HEK293T (cell line): ENCODE measurements around the gene LRBA.

Source experiments
- CTCF ChIA-PET: fragments of 350-600 bp; formaldehyde crosslinking; extraction: SDS; loops from one replicate; lab custom pipeline; 2021; ENCODE audit warnings: antibody characterized with exemption, inconsistent platforms; lab: Yijun Ruan, JAX
- POLR2A ChIA-PET: fragments of 350-600 bp; formaldehyde crosslinking; extraction: SDS; loops from one replicate; lab custom pipeline; 2020; ENCODE audit warnings: antibody characterized with exemption, inconsistent platforms; lab: Yijun Ruan, JAX
- DNase-seq: peaks from one replicate; pipeline ENCODE4 v3.0.0; 2012; ENCODE audit warnings: mixed read lengths; ENCODE audit errors: extremely low spot score
- ARNT ChIP-seq: fragments of 450-650 bp; IDR thresholded peaks from 2 replicates; pipeline ENCODE4 v1.6.1; 2017; ENCODE audit warnings: mild to moderate bottlenecking
- BHLHE40 ChIP-seq: fragments of 450-650 bp; IDR thresholded peaks from 2 replicates; pipeline ENCODE4 v1.6.1; 2016; ENCODE audit warnings: mild to moderate bottlenecking, moderate library complexity, borderline replicate concordance
- CTBP1 ChIP-seq: fragments of 450-650 bp; IDR thresholded peaks from 2 replicates; pipeline ENCODE4 v1.6.1; 2016; ENCODE audit warnings: borderline replicate concordance
- ELF4 ChIP-seq: fragments of 450-650 bp; IDR thresholded peaks from 2 replicates; pipeline ENCODE4 v1.6.1; 2017; ENCODE audit warnings: antibody characterized with exemption
- FOXA1 ChIP-seq: fragments of 450-650 bp; IDR thresholded peaks from 2 replicates; pipeline ENCODE4 v1.6.1; 2016; ENCODE audit warnings: mild to moderate bottlenecking
- FOXK2 ChIP-seq: fragments of 450-650 bp; IDR thresholded peaks from 2 replicates; pipeline ENCODE4 v1.6.1; 2016; ENCODE audit warnings: mild to moderate bottlenecking
- FOXM1 ChIP-seq: fragments of 450-650 bp; IDR thresholded peaks from 2 replicates; pipeline ENCODE4 v1.6.1; 2017; ENCODE audit warnings: mild to moderate bottlenecking, borderline replicate concordance
- HDGF ChIP-seq: fragments of 450-650 bp; IDR thresholded peaks from 2 replicates; pipeline ENCODE4 v1.6.1; 2017; ENCODE audit warnings: antibody characterized with exemption, borderline replicate concordance
- L3MBTL2 ChIP-seq: fragments of 450-650 bp; conservative IDR thresholded peaks from 2 replicates; pipeline ENCODE4 v1.6.1; 2016; ENCODE audit warnings: mild to moderate bottlenecking
- LEF1 ChIP-seq: fragments of 450-650 bp; IDR thresholded peaks from 2 replicates; pipeline ENCODE4 v1.6.1; 2017; ENCODE audit warnings: mild to moderate bottlenecking, borderline replicate concordance
- NFRKB ChIP-seq: fragments of 450-650 bp; IDR thresholded peaks from 2 replicates; pipeline ENCODE4 v1.6.1; 2016; ENCODE audit warnings: mild to moderate bottlenecking, moderate library complexity
- PKNOX1 ChIP-seq: fragments of 450-650 bp; IDR thresholded peaks from 2 replicates; pipeline ENCODE4 v1.6.1; 2016
- SP1 ChIP-seq: fragments of 450-650 bp; IDR thresholded peaks from 2 replicates; pipeline ENCODE4 v1.6.1; 2017
- SUZ12 ChIP-seq: fragments of 450-650 bp; IDR thresholded peaks from 2 replicates; pipeline ENCODE4 v1.6.1; 2016; ENCODE audit warnings: mild to moderate bottlenecking
- TARDBP ChIP-seq: fragments of 450-650 bp; IDR thresholded peaks from 2 replicates; pipeline ENCODE4 v1.6.1; 2016
- ZNF384 ChIP-seq: fragments of 450-650 bp; IDR thresholded peaks from 2 replicates; pipeline ENCODE4 v1.6.1; 2016

The LRBA gene

DNA sequence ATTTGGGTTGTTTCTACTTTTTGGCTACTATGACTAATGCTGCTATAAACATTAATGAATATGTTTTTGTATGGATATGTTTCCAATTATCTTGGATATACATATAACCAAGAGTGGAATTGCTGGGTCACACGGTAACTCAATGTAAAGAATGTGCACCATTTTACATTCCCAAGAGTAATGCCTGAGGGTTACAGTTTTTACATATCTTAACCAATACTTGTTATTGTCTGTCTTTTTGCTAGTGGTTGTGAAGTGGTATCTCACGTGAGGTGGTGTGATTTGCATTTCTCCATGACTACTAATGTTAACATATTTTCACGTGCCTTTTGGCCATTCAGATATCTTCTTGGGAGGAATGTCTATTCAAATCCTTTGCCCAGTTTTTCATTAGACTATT is 633.5 kb downstream of the LRBA start:
- ChIA-PET POLR2A (no interaction called here), CTCF (no interaction called here)
- TF ChIP-seq PKNOX1 (no peak), SP1 (no peak), LEF1 (no peak), CTBP1 (no peak), BHLHE40 (no peak), ARNT (no peak), ELF4 (no peak), FOXK2 (no peak), NFRKB (no peak), FOXM1 (no peak)
- DNase-seq: no peak

- no peak for DNase-seq
- TF ChIP-seq BHLHE40: no peak
- no peak for TF ChIP-seq NFRKB
- TF ChIP-seq TARDBP: no peak
- no peak for TF ChIP-seq ZNF384
- TF ChIP-seq CTBP1: no peak
- TF ChIP-seq PKNOX1: no peak
- no peak for TF ChIP-seq LEF1
- TF ChIP-seq SUZ12: no peak
- TF ChIP-seq FOXM1: no peak
- TF ChIP-seq ELF4: no peak
- TF ChIP-seq SP1: no peak
- no peak for TF ChIP-seq FOXK2
- TF ChIP-seq HDGF: no peak
- TF ChIP-seq ARNT: no peak
- TF ChIP-seq FOXA1: no peak
- CTCF ChIA-PET: no interaction called here
- POLR2A ChIA-PET: no interaction called here
Observed at GRCh38 chr4:150381036-150381435, 634.0 kb downstream of the LRBA start.

DNA sequence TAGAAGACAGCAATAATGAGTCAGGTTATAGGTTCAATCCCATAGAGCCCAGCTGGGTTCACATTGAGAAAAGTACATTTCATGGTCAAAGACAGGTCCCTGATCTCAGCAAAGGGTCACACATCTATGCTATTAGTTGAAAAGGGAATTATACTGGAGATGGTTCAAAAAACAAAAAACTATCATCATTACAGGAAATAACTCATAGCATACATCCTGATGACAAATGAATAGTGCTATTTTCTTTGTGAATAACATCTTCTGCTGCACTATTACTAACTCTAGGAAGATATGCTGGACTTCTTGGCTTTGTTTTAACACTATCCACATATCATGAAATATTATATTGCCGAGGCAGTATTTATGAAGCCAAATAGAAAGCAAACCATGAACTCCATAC is 635.6 kb downstream of the LRBA start:
- CTCF ChIA-PET: no interaction called here
- DNase-seq: no peak
- TF ChIP-seq PKNOX1: no peak
- TF ChIP-seq TARDBP: no peak
- POLR2A ChIA-PET: no interaction called here

GRCh38 chr4:150375025-150375424 is 640.1 kb downstream of the LRBA start:
- TF ChIP-seq BHLHE40: no peak
- POLR2A ChIA-PET: no interaction called here
- CTCF ChIA-PET: no interaction called here
- DNase-seq: no peak

- no peak for DNase-seq
- POLR2A ChIA-PET: no interaction called here
- TF ChIP-seq CTBP1 (no peak), FOXA1 (no peak), FOXM1 (no peak), L3MBTL2 (no peak), ELF4 (no peak), ZNF384 (no peak), BHLHE40 (no peak), PKNOX1 (no peak), SP1 (no peak), HDGF (no peak), FOXK2 (no peak), TARDBP (no peak), LEF1 (no peak), SUZ12 (no peak), NFRKB (no peak), ARNT (no peak)
- CTCF ChIA-PET: no interaction called here
Observed at GRCh38 chr4:150371869-150372268, 643.2 kb downstream of the LRBA start.

- CTCF ChIA-PET: no interaction called here
- no peak for DNase-seq
- no peak for TF ChIP-seq CTBP1
- TF ChIP-seq L3MBTL2: no peak
- TF ChIP-seq TARDBP: no peak
- no peak for TF ChIP-seq FOXM1
- TF ChIP-seq HDGF: no peak
- no peak for TF ChIP-seq PKNOX1
- TF ChIP-seq SP1: no peak
- no peak for TF ChIP-seq BHLHE40
- TF ChIP-seq FOXK2: no peak
- no peak for TF ChIP-seq ELF4
- TF ChIP-seq ZNF384: no peak
- POLR2A ChIA-PET: no interaction called here
Observed at GRCh38 chr4:150369434-150370380, 645.4 kb downstream of the LRBA start.
